ENCODE data around the gene STRA6.
A peak's percentile ranks its signal among the peaks of the same experiment; 100 is the strongest.

STRA6 gene

GRCh38 chr15:74158855-74159650 is 43.5 kb downstream of the STRA6 start:
- no peak for DNase-seq

- no peak for DNase-seq
These were observed 44.4 kb downstream of the STRA6 start for GRCh38 chr15:74157868-74158827.

GRCh38 chr15:74156678-74157411 is 45.7 kb downstream of the STRA6 start:
- DNase-seq = no peak

GRCh38 chr15:74155766-74156417 is 46.7 kb downstream of the STRA6 start:
- DNase-seq = no peak

GRCh38 chr15:74147051-74147450 is 55.5 kb downstream of the STRA6 start:
- DNase-seq = no peak

- DNase-seq = no peak
These were observed 56.2 kb downstream of the STRA6 start for GRCh38 chr15:74146277-74146800.

- DNase-seq = no peak
These were observed 58.3 kb downstream of the STRA6 start for GRCh38 chr15:74144153-74144775.

GRCh38 chr15:74141591-74141990 is 61.0 kb downstream of the STRA6 start:
- DNase-seq = no peak

- DNase-seq = no peak
These were observed 63.9 kb downstream of the STRA6 start for GRCh38 chr15:74138642-74139041.

- DNase-seq = no peak
These were observed 65.1 kb downstream of the STRA6 start for GRCh38 chr15:74137537-74137894.

GRCh38 chr15:74136814-74137536 is 65.6 kb downstream of the STRA6 start:
- no peak for DNase-seq

- DNase-seq = no peak
These were observed 66.1 kb downstream of the STRA6 start for GRCh38 chr15:74136540-74136813.

- DNase-seq = no peak
These were observed 67.5 kb downstream of the STRA6 start for GRCh38 chr15:74135041-74135565.

- DNase-seq = peak; percentile 9
These were observed 68.1 kb downstream of the STRA6 start for GRCh38 chr15:74134387-74135027.

- DNase-seq = no peak
These were observed 68.7 kb downstream of the STRA6 start for GRCh38 chr15:74133694-74134386.

- DNase-seq = no peak
These were observed 69.6 kb downstream of the STRA6 start for GRCh38 chr15:74132681-74133651.

GRCh38 chr15:74131628-74132413 is 70.8 kb downstream of the STRA6 start:
- DNase-seq = no peak
